A549 (cell line): ENCODE measurements around the gene DSCAML1. TPM values are rescaled to one million over a fixed set of nuclear protein-coding genes. Genes with fewer than 3 reads are reported as not detected.

Experiments used
- ATAC-seq, 2 experiments: fragments of 200-7000 bp in 1 of 2; fragments of >200 bp in 1 of 2; cut with Nextera tagmentation in 1 of 2; cut with Tn5 transposase in 1 of 2; 3 replicates each; pipeline versions ENCODE4 v1.8.0 to v1.9.1; 2018 to 2020; ENCODE audit warnings: mild to moderate bottlenecking in 1 of 2, moderate library complexity in 1 of 2
- CTCF ChIA-PET: fragments of 300-600 bp; sonication (Branson Sonifier 250); formaldehyde crosslinking; extraction: SDS; loops from one replicate; lab custom pipeline; 2021; ENCODE audit warnings: antibody characterized with exemption, inconsistent platforms; lab: Yijun Ruan, JAX
- POLR2A ChIA-PET: fragments of 350-600 bp; formaldehyde crosslinking; extraction: SDS; loops from one replicate; lab custom pipeline; 2021; ENCODE audit warnings: antibody characterized with exemption, inconsistent platforms; lab: Yijun Ruan, JAX
- DNase-seq, 2 experiments: peaks; one replicate each; pipeline versions ENCODE4 v3.0.0 to v3.0.0-alpha.2; 2011 to 2016; ENCODE audit warnings: low read depth in 1 of 2, low spot score in 1 of 2
- FAIRE-seq: peaks from 2 replicates; lab custom pipeline; 2011; peaks lifted over from hg19 to GRCh38; lab: Jason Lieb, UNC
- H3K27ac ChIP-seq, 2 experiments: fragments of >200 bp; sonication (Bioruptor Twin); formaldehyde crosslinking; 3 replicates each; pipeline ENCODE4 v1.5.1; 2016 to 2017
- H3K4me1 ChIP-seq: fragments of >200 bp; sonication (Bioruptor Twin); formaldehyde crosslinking; 3 replicates; pipeline ENCODE4 v1.6.1; 2016
- H3K4me2 ChIP-seq: fragments of >200 bp; sonication (Bioruptor Twin); formaldehyde crosslinking; 3 replicates; pipeline ENCODE4 v1.6.1; 2016
- H3K4me3 ChIP-seq: fragments of >200 bp; sonication (Bioruptor Twin); formaldehyde crosslinking; 3 replicates; pipeline ENCODE4 v1.5.1; 2016
- H3K9me3 ChIP-seq: fragments of >200 bp; sonication (Bioruptor Twin); formaldehyde crosslinking; 3 replicates; pipeline ENCODE4 v1.6.1; 2016
- CBX2 ChIP-seq: fragments of 200-600 bp; sonication (generic); IDR thresholded peaks from 2 replicates; pipeline ENCODE4 v1.6.1; 2016; ENCODE audit warnings: low read depth, mild to moderate bottlenecking, borderline replicate concordance
- CBX8 ChIP-seq: fragments of 200-600 bp; sonication (generic); IDR thresholded peaks from 2 replicates; pipeline ENCODE4 v1.6.1; 2016
- CEBPB ChIP-seq, 2 experiments: fragments of >200 bp in 1 of 2; sonication (Bioruptor Twin) in 1 of 2; formaldehyde crosslinking in 1 of 2; IDR thresholded peaks; 2 replicates each; pipeline ENCODE4 v1.6.1; 2012 to 2016
- EP300 ChIP-seq, 2 experiments: fragments of >200 bp; sonication (Bioruptor Twin); formaldehyde crosslinking; IDR thresholded peaks; 2 replicates in 1 of 2; 3 replicates in 1 of 2; pipeline ENCODE4 v1.6.1; 2016 to 2017
- ESRRA ChIP-seq: fragments of 150-350 bp; IDR thresholded peaks from 2 replicates; pipeline ENCODE4 v1.6.1; 2014; ENCODE audit warnings: mild to moderate bottlenecking, low read length, borderline replicate concordance
- FOSB ChIP-seq: fragments of 250-450 bp; sonication (Bioruptor Pico); IDR thresholded peaks from 2 replicates; pipeline ENCODE4 v1.5.0; 2020; ENCODE audit warnings: mild to moderate bottlenecking, moderate library complexity
- GATA3 ChIP-seq: IDR thresholded peaks from 2 replicates; pipeline ENCODE4 v1.6.1; 2012; ENCODE audit warnings: borderline replicate concordance
- HOXB13 ChIP-seq: fragments of 250-450 bp; sonication (Bioruptor Pico); IDR thresholded peaks from 2 replicates; pipeline ENCODE4 v1.5.0; 2020; ENCODE audit warnings: low read depth, mild to moderate bottlenecking, moderate library complexity
- MAFK ChIP-seq: fragments of 450-650 bp; IDR thresholded peaks from 2 replicates; pipeline ENCODE4 v1.6.1; 2014; ENCODE audit not compliant: partially characterized antibody
- MAZ ChIP-seq: fragments of 150-350 bp; IDR thresholded peaks from 2 replicates; pipeline ENCODE4 v1.6.1; 2014; ENCODE audit warnings: antibody characterized with exemption, low read depth, low read length, borderline replicate concordance
- MYC ChIP-seq: IDR thresholded peaks from 2 replicates; pipeline ENCODE4 v1.6.1; 2012; ENCODE audit warnings: mild to moderate bottlenecking, inconsistent platforms, low read length, improper control_type of control experiment, borderline replicate concordance
- NFE2L2 ChIP-seq: fragments of 150-350 bp; conservative IDR thresholded peaks from 2 replicates; pipeline ENCODE4 v1.6.1; 2014; ENCODE audit warnings: low read length
- NR3C1 ChIP-seq: fragments of >200 bp; sonication (Bioruptor Twin); formaldehyde crosslinking; IDR thresholded peaks from 3 replicates; pipeline ENCODE4 v1.6.1; 2017
- RCOR1 ChIP-seq: fragments of 150-350 bp; IDR thresholded peaks from 2 replicates; pipeline ENCODE4 v1.6.1; 2014; ENCODE audit warnings: antibody characterized with exemption, low read length, low read depth
- RFX5 ChIP-seq: fragments of 450-650 bp; IDR thresholded peaks from 2 replicates; pipeline ENCODE4 v1.7.1; 2014; ENCODE audit warnings: antibody characterized with exemption, mild to moderate bottlenecking, moderate library complexity
- SMC3 ChIP-seq: fragments of >200 bp; sonication (Bioruptor Twin); formaldehyde crosslinking; IDR thresholded peaks from 3 replicates; pipeline ENCODE4 v1.6.1; 2018; ENCODE audit warnings: inconsistent platforms
- TFCP2L1 ChIP-seq: fragments of 250-450 bp; sonication (Bioruptor Pico); IDR thresholded peaks from 2 replicates; pipeline ENCODE4 v1.5.0; 2021; ENCODE audit warnings: mild to moderate bottlenecking
- ZC3H11A ChIP-seq: fragments of 450-650 bp; IDR thresholded peaks from 2 replicates; pipeline ENCODE4 v1.6.1; 2014; ENCODE audit warnings: antibody characterized with exemption, mild to moderate bottlenecking
- ZFP36 ChIP-seq: fragments of 450-650 bp; IDR thresholded peaks from 2 replicates; pipeline ENCODE4 v1.6.1; 2014; ENCODE audit warnings: borderline replicate concordance; ENCODE audit not compliant: partially characterized antibody
- ZSCAN20 ChIP-seq: fragments of 250-450 bp; sonication (Bioruptor Pico); IDR thresholded peaks from 2 replicates; pipeline ENCODE4 v1.8.0; 2022; ENCODE audit warnings: mild to moderate bottlenecking, moderate library complexity
- WGBS: methylation state at CpG from one replicate; pipeline ENCODE4 v1.1.6; 2017; ENCODE audit errors: missing lambda C conversion rate; 5-methylcytosine and 5-hydroxymethylcytosine counted together
- polyA plus RNA-seq, 4 experiments: library from polyadenylated mRNA; depleted of rRNA in 3 of 4; stranded (reverse); fragments of >200 nt; fragmentation: RNase III in 1 of 4; extraction: RNeasy Plus Mini Kit Qiagen cat#74134 plus additional on column Dnase treatment in 1 of 4; gene quantifications; 2 replicates in 3 of 4; 3 replicates in 1 of 4; pipeline ENCODE4 v1.2.3, GENCODE V29; 2011 to 2017
- TF ChIP-seq, protein P1 (sequence below): fragments of >200 bp; sonication (Bioruptor Twin); formaldehyde crosslinking; IDR thresholded peaks from 3 replicates; pipeline ENCODE4 v1.6.1; 2016
- TF ChIP-seq, protein P2 (sequence below): IDR thresholded peaks from 2 replicates; pipeline ENCODE4 v1.6.1; 2012
- TF ChIP-seq, protein P3 (sequence below): fragments of 200-600 bp; sonication (generic); IDR thresholded peaks from 2 replicates; pipeline ENCODE4 v1.6.1; 2016; ENCODE audit warnings: antibody characterized with exemption, mild to moderate bottlenecking, moderate library complexity

Gene DSCAML1
- polyA plus RNA-seq, 2 of the 4 experiments (the other 2 are of a cell fraction) = 0.12 to 0.31 TPM

DNA sequence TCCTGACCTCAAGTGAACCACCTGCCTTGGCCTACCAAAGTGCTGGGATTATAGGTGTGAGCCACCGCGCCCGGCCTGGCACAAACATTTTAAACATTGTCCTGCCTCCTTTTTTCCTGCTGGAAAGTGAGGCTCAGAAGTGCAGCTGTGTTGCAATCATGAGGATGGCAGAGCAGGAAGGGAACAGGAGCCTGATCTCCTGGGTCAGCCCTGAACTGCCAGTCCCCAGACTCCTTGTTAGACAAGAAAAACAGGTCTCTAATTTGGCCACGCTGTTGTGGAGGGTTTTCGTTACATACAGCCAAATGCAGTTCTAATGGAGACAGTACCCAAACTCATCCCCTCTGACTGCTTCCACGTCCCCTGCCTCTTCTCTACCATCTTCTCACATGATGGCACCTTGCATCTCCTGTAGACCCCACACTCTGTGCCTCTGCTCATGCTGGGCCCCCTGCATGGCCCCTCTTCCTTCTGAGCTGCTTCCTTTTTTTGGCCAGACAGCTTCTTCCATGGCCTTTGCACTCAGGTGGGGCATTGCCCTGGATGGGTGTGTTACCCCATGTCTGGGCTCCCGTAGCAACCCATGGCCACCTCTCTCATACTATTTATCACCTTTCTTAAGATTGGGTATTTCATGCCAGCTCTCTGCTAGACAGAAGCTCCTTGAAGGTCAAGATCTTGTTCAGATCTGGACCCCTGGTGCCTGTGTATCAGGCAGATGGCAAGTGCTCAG is 242.2 kb downstream of the DSCAML1 start:
- H3K4me1 ChIP-seq = no peaks in the 10 kb centered on the region
- H3K4me2 ChIP-seq = no peak overlapping the region
- ATAC-seq (no peak), DNase-seq (no peak), FAIRE-seq (no peak)
- POLR2A ChIA-PET = no interaction called here
- H3K27ac ChIP-seq = no peak overlapping the region
- no peak overlapping the region for H3K4me3 ChIP-seq
- no peaks in the 10 kb centered on the region for H3K9me3 ChIP-seq
- CTCF ChIA-PET = interaction anchor here (1.1 to 1.4 kb wide), 2 partner anchors 15 to 129 kb away, joined by 3 to 4 read pairs; no protein-coding TSS in a partner anchor
- TF ChIP-seq RFX5 (no peak), SMC3 (no peak), ESRRA (no peak), MYC (no peak), GATA3 (no peak), CEBPB (IDR thresholded peaks at IDR 0.05) (no peak), FOSB (CRISPR knock-in tag) (no peak), RCOR1 (no peak), ZSCAN20 (CRISPR knock-in tag) (no peak), EP300 (IDR thresholded peaks at IDR 0.05) (no peak), TFCP2L1 (no peak)
- TF ChIP-seq, protein P1, sequence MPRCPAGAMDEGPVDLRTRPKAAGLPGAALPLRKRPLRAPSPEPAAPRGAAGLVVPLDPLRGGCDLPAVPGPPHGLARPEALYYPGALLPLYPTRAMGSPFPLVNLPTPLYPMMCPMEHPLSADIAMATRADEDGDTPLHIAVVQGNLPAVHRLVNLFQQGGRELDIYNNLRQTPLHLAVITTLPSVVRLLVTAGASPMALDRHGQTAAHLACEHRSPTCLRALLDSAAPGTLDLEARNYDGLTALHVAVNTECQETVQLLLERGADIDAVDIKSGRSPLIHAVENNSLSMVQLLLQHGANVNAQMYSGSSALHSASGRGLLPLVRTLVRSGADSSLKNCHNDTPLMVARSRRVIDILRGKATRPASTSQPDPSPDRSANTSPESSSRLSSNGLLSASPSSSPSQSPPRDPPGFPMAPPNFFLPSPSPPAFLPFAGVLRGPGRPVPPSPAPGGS = no peak
- WGBS = 78% methylated on average over 7 of the region's 7 CpGs

DNA sequence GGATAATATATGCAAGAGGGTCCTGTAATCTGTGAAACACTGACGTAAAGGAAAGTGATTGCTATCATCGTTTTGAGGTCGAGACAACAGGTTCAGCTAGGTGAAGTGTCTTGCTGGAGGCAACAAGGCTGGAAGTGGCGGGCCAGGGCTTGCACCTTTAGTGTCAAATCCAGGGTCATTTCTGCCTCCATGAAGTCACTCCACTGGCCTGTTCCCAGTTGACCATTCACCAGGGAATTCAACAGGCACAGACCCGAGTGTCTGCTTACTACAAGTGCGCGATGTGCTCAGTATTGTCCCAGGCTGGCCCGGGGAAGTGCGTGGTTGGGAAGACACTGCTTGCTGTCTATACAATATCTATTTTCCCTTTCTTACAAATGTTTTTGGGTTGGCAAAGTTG is 244.4 kb downstream of the DSCAML1 start:
- Histone ChIP-seq H3K4me1 (no peaks in the 10 kb centered on the region), H3K4me2 (no peak overlapping the region), H3K4me3 (no peak overlapping the region), H3K27ac (no peak overlapping the region), H3K9me3 (no peaks in the 10 kb centered on the region)
- CTCF ChIA-PET = interaction anchor here (0.7 kb wide), 1 partner anchor 8 kb away, joined by 3 read pairs; no protein-coding TSS in a partner anchor
- ATAC-seq = no peak
- POLR2A ChIA-PET = no interaction called here
- FAIRE-seq = no peak
- TF ChIP-seq, protein P2, sequence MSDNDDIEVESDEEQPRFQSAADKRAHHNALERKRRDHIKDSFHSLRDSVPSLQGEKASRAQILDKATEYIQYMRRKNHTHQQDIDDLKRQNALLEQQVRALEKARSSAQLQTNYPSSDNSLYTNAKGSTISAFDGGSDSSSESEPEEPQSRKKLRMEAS = no peak
- no peak for TF ChIP-seq MAZ
- no peak for TF ChIP-seq ESRRA
- TF ChIP-seq MAFK = no peak
- no peak for DNase-seq
- 80% methylated on average over 9 of the region's 9 CpGs for WGBS

DNA sequence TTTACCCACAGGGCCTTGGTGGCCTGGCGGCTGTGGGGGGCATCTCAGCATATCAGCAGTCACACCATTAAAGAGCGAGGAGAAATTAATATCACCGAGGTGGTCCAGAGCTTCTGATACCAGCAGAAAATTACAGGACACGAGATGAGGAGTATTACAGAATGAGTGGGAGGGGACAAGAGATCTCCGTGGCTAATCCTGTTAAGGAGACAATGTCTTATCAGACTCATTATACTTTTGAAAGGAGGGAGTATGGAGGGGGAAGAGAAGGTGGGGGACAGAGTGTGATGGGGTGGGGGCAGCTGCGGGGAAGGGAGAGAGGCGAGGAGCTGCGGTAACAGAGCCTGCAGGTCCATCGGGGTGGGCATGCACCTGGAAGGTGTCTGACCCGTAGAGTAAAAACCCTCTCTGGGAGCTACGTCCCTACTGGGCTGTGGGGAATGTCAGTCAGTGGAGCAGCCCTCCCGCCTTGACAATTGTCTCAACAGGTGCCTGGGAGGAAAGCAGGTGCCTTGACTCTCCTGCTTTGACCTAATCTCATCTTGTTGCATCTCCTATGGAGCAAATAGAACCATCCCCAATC is 245.2 kb downstream of the DSCAML1 start:
- H3K27ac ChIP-seq = no peak overlapping the region
- ATAC-seq (no peak), FAIRE-seq (no peak), DNase-seq (no peak)
- H3K4me2 ChIP-seq = no peak overlapping the region
- WGBS = 55% methylated on average over 9 of the region's 12 CpGs
- POLR2A ChIA-PET = no interaction called here
- H3K9me3 ChIP-seq = no peaks in the 10 kb centered on the region
- H3K4me3 ChIP-seq = no peak overlapping the region
- TF ChIP-seq CBX2 (no peak), FOSB (CRISPR knock-in tag) (no peak), HOXB13 (CRISPR knock-in tag) (no peak), NR3C1 (no peak), TFCP2L1 (no peak), NFE2L2 (no peak), MAFK (no peak), ZFP36 (no peak), CBX8 (no peak), SMC3 (no peak), ZC3H11A (no peak), ZSCAN20 (CRISPR knock-in tag) (no peak)
- TF ChIP-seq, protein P3, sequence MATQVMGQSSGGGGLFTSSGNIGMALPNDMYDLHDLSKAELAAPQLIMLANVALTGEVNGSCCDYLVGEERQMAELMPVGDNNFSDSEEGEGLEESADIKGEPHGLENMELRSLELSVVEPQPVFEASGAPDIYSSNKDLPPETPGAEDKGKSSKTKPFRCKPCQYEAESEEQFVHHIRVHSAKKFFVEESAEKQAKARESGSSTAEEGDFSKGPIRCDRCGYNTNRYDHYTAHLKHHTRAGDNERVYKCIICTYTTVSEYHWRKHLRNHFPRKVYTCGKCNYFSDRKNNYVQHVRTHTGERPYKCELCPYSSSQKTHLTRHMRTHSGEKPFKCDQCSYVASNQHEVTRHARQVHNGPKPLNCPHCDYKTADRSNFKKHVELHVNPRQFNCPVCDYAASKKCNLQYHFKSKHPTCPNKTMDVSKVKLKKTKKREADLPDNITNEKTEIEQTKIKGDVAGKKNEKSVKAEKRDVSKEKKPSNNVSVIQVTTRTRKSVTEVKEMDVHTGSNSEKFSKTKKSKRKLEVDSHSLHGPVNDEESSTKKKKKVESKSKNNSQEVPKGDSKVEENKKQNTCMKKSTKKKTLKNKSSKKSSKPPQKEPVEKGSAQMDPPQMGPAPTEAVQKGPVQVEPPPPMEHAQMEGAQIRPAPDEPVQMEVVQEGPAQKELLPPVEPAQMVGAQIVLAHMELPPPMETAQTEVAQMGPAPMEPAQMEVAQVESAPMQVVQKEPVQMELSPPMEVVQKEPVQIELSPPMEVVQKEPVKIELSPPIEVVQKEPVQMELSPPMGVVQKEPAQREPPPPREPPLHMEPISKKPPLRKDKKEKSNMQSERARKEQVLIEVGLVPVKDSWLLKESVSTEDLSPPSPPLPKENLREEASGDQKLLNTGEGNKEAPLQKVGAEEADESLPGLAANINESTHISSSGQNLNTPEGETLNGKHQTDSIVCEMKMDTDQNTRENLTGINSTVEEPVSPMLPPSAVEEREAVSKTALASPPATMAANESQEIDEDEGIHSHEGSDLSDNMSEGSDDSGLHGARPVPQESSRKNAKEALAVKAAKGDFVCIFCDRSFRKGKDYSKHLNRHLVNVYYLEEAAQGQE = no peak
- H3K4me1 ChIP-seq = no peaks in the 10 kb centered on the region
- CTCF ChIA-PET = interaction anchor here (0.7 kb wide), 1 partner anchor 9 kb away, joined by 3 read pairs; no protein-coding TSS in a partner anchor
